OCI-LY3 (cell line): ENCODE measurements around the gene C19orf12.

Experiments used
- H2AFZ ChIP-seq: fragments of 200-600, 300-600 bp; shearing (Covaris generic); 2 replicates; pipeline ENCODE4 v1.6.0; 2014; ENCODE audit warnings: antibody characterized with exemption, low read depth, low read length
- H3K27ac ChIP-seq: fragments of 200-600, 300-600 bp; sonication (generic); 2 replicates; pipeline ENCODE4 v1.5.1; 2014; ENCODE audit warnings: mild to moderate bottlenecking, low read length, moderate library complexity, mixed read lengths
- H3K27me3 ChIP-seq: fragments of 200-600, 300-600 bp; sonication (generic); 2 replicates; pipeline ENCODE4 v1.6.1; 2014; ENCODE audit warnings: low read depth, low read length, mixed read lengths
- H3K36me3 ChIP-seq: fragments of 200-600, 300-600 bp; sonication (generic); replicated peaks from 2 replicates; pipeline ENCODE3; 2014; ENCODE audit warnings: low read depth, low read length, mixed read lengths
- H3K4me1 ChIP-seq: fragments of 300-600, 200-600 bp; sonication (generic); 2 replicates; pipeline ENCODE4 v1.6.1; 2014; ENCODE audit warnings: low read length, mixed read lengths
- H3K4me2 ChIP-seq: fragments of 200-600, 300-600 bp; sonication (generic); 2 replicates; pipeline ENCODE4 v1.6.1; 2014; ENCODE audit warnings: low read length, mixed read lengths
- H3K4me3 ChIP-seq: fragments of 300-600, 200-600 bp; sonication (generic); 2 replicates; pipeline ENCODE4 v1.5.1; 2014; ENCODE audit warnings: antibody characterized with exemption, mild to moderate bottlenecking, low read length, moderate library complexity
- H3K79me2 ChIP-seq: fragments of 300-600, 200-600 bp; shearing (Covaris generic); 2 replicates; pipeline ENCODE4 v1.6.1; 2014; ENCODE audit warnings: mild to moderate bottlenecking, low read length, mixed read lengths
- H3K9ac ChIP-seq: fragments of 300-600, 200-600 bp; shearing (Covaris generic); 2 replicates; pipeline ENCODE4 v1.6.0; 2014; ENCODE audit warnings: mild to moderate bottlenecking, low read length, moderate library complexity
- H3K9me3 ChIP-seq: fragments of 200-600, 300-600 bp; shearing (Covaris generic); 2 replicates; pipeline ENCODE4 v1.6.1; 2014; ENCODE audit warnings: low read length, mixed read lengths; ENCODE audit not compliant: insufficient read depth
- H4K20me1 ChIP-seq: fragments of 200-600, 300-600 bp; sonication (generic); 2 replicates; pipeline ENCODE4 v1.6.1; 2016; ENCODE audit warnings: low read length, mixed read lengths; ENCODE audit not compliant: insufficient read depth
- CTCF ChIP-seq: fragments of 200-600, 300-600 bp; sonication (generic); IDR thresholded peaks from 2 replicates; pipeline ENCODE4 v1.5.1; 2014; ENCODE audit warnings: antibody characterized with exemption, low read length, low read depth
- EZH2phosphoT487 ChIP-seq: fragments of 200-600 bp; shearing (Covaris generic); IDR thresholded peaks from 2 replicates; pipeline ENCODE4 v1.6.1; 2018; ENCODE audit warnings: antibody characterized with exemption, mixed run types, low read depth

C19orf12 gene

DNA sequence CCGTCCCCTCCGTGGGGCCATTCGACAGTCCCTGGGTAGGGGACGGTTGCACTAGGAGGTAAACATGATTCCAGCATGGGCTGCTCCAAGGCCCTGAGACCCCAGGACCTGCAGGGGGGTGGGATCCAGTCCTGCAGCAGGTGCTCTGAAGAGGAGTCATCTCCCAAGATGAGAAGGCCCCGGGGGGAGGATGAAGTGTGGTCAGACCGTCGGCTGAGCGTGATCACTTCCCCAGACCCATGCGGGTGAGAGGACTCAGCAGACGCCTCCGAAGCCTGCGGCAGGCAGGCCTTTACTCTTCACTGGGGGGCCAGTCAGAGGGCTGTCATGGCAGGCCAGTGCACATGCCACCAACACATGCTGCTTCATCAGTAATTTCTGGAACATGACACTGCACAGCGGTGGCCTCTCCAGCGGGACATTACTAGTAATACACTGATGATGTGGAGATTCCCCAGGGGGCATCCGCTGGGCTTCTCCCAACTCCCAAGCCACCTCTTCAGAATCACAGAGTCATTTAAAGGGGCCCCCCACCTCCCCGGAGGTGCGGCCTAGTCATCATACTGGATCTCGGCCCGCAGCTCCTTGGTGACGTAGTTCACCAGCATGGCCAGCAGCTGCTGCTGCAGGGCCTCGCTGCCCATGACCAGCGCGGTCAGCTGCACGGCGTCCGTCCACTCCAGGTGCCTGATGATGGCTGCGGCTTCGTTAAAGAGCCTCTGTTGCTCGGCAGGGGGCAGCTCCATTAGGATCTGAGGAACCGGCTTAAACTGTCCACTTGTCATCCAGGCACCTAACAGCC is 12.7 kb downstream of the C19orf12 start:
- no peaks in the 10 kb centered on the region for H3K79me2 ChIP-seq
- H3K4me3 ChIP-seq = no peak overlapping the region
- H3K4me1 ChIP-seq = peaks cover 16% of the 10 kb centered on the region
- H4K20me1 ChIP-seq = 0 out of 2 replicates have a peak, but pooled peaks cover 7% of the 10 kb centered on the region
- no peak overlapping the region for H2AFZ ChIP-seq
- H3K9ac ChIP-seq = no peak overlapping the region
- peaks cover 25% of the 10 kb centered on the region for H3K36me3 ChIP-seq
- TF ChIP-seq CTCF = no peak
- TF ChIP-seq EZH2phosphoT487 = no peak
- no peak overlapping the region for H3K4me2 ChIP-seq
- no peak overlapping the region for H3K27ac ChIP-seq
- H3K27me3 ChIP-seq = no peaks in the 10 kb centered on the region
- H3K9me3 ChIP-seq = no peaks in the 10 kb centered on the region

DNA sequence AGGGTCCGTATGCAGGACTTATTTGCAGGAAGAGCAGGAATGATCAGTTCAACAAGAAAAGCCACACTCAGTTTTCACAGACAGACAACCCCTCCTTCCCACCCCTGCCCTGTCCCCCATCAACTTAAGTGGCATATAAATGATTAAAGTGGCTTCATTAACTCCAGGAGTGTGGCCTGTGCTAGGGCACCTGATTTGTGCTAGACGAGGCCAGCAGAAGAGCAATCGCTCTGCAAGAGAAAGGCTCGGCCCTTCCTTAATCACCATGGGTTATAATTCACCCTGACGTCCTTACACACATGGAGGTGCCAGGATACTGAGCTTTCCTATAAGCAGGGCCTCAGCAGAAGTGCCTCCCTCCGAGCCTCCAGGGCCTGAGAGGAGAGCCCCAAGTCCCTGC is 14.6 kb downstream of the C19orf12 start:
- H2AFZ ChIP-seq = no peak overlapping the region
- H3K79me2 ChIP-seq = no peaks in the 10 kb centered on the region
- no peaks in the 10 kb centered on the region for H4K20me1 ChIP-seq
- peaks cover 11% of the 10 kb centered on the region for H3K4me1 ChIP-seq
- H3K27me3 ChIP-seq = no peaks in the 10 kb centered on the region
- H3K4me2 ChIP-seq = no peak overlapping the region
- H3K9ac ChIP-seq = no peak overlapping the region
- H3K9me3 ChIP-seq = no peaks in the 10 kb centered on the region
- H3K36me3 ChIP-seq = peaks cover 19% of the 10 kb centered on the region
- TF ChIP-seq CTCF (no peak), EZH2phosphoT487 (no peak)
- no peak overlapping the region for H3K27ac ChIP-seq
- no peak overlapping the region for H3K4me3 ChIP-seq

DNA sequence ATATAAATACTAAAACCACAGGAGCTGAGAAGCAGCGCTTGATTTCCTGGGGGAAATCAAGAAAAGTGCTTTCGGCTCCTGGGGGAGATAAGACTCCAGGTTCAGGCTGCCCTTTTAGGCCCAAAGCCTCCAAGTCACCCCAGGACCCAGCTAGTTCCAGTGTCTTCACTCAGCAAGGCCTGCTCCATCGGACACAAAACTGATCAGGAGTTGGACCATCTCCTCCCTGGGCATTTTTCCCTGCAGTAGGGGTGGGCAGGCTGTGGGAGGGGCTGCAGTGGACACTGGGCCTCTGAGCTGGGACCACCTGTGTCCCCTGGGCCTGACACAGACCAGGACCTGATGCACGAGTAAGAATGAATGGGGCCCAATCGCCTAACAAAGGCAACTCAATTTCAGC is 15.2 kb downstream of the C19orf12 start:
- H3K4me3 ChIP-seq = no peak overlapping the region
- H3K9me3 ChIP-seq = no peaks in the 10 kb centered on the region
- no peaks in the 10 kb centered on the region for H3K79me2 ChIP-seq
- no peak for TF ChIP-seq EZH2phosphoT487
- TF ChIP-seq CTCF = no peak
- H3K9ac ChIP-seq = no peak overlapping the region
- H3K27ac ChIP-seq = no peak overlapping the region
- peaks cover 19% of the 10 kb centered on the region for H3K36me3 ChIP-seq
- no peaks in the 10 kb centered on the region for H4K20me1 ChIP-seq
- H2AFZ ChIP-seq = no peak overlapping the region
- H3K27me3 ChIP-seq = no peaks in the 10 kb centered on the region
- no peak overlapping the region for H3K4me2 ChIP-seq
- peaks cover 5% of the 10 kb centered on the region for H3K4me1 ChIP-seq

DNA sequence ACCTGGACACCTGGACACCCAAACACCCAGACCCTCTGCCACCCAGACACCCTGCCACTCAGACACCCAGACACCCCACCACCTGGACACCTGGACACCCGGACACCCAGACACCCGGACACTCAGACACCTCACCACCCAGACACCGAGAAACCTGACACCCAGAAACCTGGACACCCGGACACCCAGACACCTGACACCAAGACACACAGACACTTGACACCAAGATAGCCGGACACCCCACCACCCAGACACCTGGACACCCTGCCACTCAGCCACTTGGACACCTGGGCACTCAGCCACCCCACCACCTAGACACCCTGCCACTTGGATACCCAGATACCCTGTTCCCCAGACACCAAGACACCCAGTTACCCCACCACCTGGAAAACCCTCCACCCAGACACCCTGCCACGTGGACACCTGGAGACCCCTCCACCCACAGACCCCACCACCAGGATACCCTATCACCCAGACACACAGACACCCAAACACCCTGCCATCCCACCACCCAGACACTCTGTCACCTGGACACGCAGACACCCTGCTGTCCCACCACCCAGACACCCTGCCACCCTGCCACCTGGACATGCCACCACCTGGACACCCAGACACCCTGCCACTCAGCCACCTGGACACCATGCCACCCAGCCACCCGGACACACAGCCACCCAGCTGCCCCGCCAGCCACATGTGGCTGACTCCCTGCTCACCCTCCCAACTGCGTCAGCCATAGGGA is 17.4 kb downstream of the C19orf12 start:
- H3K36me3 ChIP-seq = peaks cover 13% of the 10 kb centered on the region
- H3K27ac ChIP-seq = no peak overlapping the region
- H3K4me1 ChIP-seq = no peaks in the 10 kb centered on the region
- no peaks in the 10 kb centered on the region for H4K20me1 ChIP-seq
- H3K4me2 ChIP-seq = no peak overlapping the region
- H3K9me3 ChIP-seq = no peaks in the 10 kb centered on the region
- H3K79me2 ChIP-seq = no peaks in the 10 kb centered on the region
- no peak overlapping the region for H2AFZ ChIP-seq
- no peak overlapping the region for H3K4me3 ChIP-seq
- no peak for TF ChIP-seq CTCF
- no peak for TF ChIP-seq EZH2phosphoT487
- H3K27me3 ChIP-seq = no peaks in the 10 kb centered on the region
- no peak overlapping the region for H3K9ac ChIP-seq
